Measurements from ENCODE around the gene CLPSL1.

DNA sequence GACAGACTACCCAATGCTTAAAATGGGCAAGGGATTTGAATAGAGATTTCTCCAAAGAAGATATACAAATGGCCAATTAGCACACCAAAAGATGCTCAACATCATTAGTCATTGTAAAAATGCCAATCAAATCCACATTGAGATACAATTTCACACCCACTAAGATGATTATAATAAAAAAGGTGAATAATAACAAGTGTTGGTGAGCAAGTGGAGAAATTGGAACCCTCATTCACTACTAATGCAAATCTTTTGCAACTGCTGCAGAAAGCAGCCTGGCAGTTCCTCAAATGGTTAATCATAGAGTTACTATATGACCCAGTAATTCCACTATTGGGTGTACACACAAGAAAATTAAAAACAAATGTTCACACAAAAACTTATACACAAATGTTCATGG is 36.7 kb downstream of the CLPSL1 start:
- TF ChIP-seq, protein P1, sequence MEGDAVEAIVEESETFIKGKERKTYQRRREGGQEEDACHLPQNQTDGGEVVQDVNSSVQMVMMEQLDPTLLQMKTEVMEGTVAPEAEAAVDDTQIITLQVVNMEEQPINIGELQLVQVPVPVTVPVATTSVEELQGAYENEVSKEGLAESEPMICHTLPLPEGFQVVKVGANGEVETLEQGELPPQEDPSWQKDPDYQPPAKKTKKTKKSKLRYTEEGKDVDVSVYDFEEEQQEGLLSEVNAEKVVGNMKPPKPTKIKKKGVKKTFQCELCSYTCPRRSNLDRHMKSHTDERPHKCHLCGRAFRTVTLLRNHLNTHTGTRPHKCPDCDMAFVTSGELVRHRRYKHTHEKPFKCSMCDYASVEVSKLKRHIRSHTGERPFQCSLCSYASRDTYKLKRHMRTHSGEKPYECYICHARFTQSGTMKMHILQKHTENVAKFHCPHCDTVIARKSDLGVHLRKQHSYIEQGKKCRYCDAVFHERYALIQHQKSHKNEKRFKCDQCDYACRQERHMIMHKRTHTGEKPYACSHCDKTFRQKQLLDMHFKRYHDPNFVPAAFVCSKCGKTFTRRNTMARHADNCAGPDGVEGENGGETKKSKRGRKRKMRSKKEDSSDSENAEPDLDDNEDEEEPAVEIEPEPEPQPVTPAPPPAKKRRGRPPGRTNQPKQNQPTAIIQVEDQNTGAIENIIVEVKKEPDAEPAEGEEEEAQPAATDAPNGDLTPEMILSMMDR (IDR thresholded peaks at IDR 0.05; ENCODE audit: insufficient read depth, low read length, poor library complexity, severe bottlenecking) = no peak
- TF ChIP-seq EZH2phosphoT487 (conservative IDR thresholded peaks at IDR 0.05; ENCODE audit: low read length) = no peak
